K562 (cell line): ENCODE results near the gene CSNK1D. TPM values are rescaled to one million over a fixed set of nuclear protein-coding genes. Genes with fewer than 3 reads are reported as not detected.

Experiments
- E2F3 ChIP-seq: fragments of 250-450 bp; sonication (Bioruptor Pico); IDR thresholded peaks from 2 replicates; pipeline ENCODE4 v1.4.0; 2020; ENCODE audit warnings: mild to moderate bottlenecking
- HDAC3 ChIP-seq: fragments of 450-650 bp; IDR thresholded peaks from 2 replicates; pipeline ENCODE4 v1.6.1; 2018; ENCODE audit warnings: borderline replicate concordance, mild to moderate bottlenecking, moderate library complexity; ENCODE audit not compliant: partially characterized antibody
- HDAC6 ChIP-seq: IDR thresholded peaks from 2 replicates; pipeline ENCODE4 v1.6.1; 2012; ENCODE audit warnings: low read depth, mild to moderate bottlenecking, control low read depth, inconsistent platforms, low read length, moderate library complexity
- JUND ChIP-seq, 2 experiments: IDR thresholded peaks; 2 replicates in 1 of 2; 3 replicates in 1 of 2; pipeline ENCODE4 v1.6.1; 2011; ENCODE audit warnings: borderline replicate concordance in 2 of 2, low read depth in 2 of 2, low read length in 2 of 2, improper control_type of control experiment in 1 of 2, missing biosample characterization in 1 of 2, missing genetic modification characterization in 1 of 2, missing genetic modification reagents in 1 of 2
- KDM4B ChIP-seq, 2 experiments: fragments of 450-650 bp in 1 of 2; sonication (generic) in 1 of 2; IDR thresholded peaks; 2 replicates each; pipeline ENCODE4 v1.6.1; 2016 to 2017; ENCODE audit warnings: borderline replicate concordance in 2 of 2, antibody characterized with exemption in 1 of 2, low read depth in 1 of 2, mild to moderate bottlenecking in 1 of 2
- KLF1 ChIP-seq: fragments of 450-650 bp; IDR thresholded peaks from 2 replicates; pipeline ENCODE4 v1.6.1; 2016; ENCODE audit warnings: missing genetic modification characterization, missing compliant biosample characterization
- MEF2A ChIP-seq: IDR thresholded peaks from 2 replicates; pipeline ENCODE4 v1.6.1; 2011; ENCODE audit warnings: low read depth, mild to moderate bottlenecking, low read length, moderate library complexity; ENCODE audit not compliant: control insufficient read depth
- MEF2D ChIP-seq: conservative IDR thresholded peaks from 2 replicates; pipeline ENCODE4 v1.6.1; 2016; ENCODE audit warnings: low read depth, missing genetic modification characterization, missing compliant biosample characterization
- MTA1 ChIP-seq: fragments of 450-650 bp; IDR thresholded peaks from 2 replicates; pipeline ENCODE4 v1.6.1; 2017; ENCODE audit warnings: borderline replicate concordance
- MTA2 ChIP-seq: fragments of 450-650 bp; IDR thresholded peaks from 2 replicates; pipeline ENCODE4 v1.6.1; 2016; ENCODE audit warnings: low read depth
- NFXL1 ChIP-seq: fragments of 450-650 bp; formaldehyde crosslinking; IDR thresholded peaks from 2 replicates; pipeline ENCODE4 v1.4.0; 2021; ENCODE audit warnings: mild to moderate bottlenecking
- PCBP2 ChIP-seq: fragments of 200-400 bp; formaldehyde crosslinking; IDR thresholded peaks from 2 replicates; pipeline ENCODE4 v1.6.1; 2018; ENCODE audit warnings: low read length, low read depth, mild to moderate bottlenecking, moderate library complexity; ENCODE audit not compliant: poor library complexity, severe bottlenecking
- POLR2AphosphoS5 ChIP-seq: IDR thresholded peaks from 2 replicates; pipeline ENCODE4 v1.6.1; 2011; ENCODE audit warnings: mild to moderate bottlenecking, low read depth, low read length, moderate library complexity; ENCODE audit not compliant: control insufficient read depth, insufficient read depth
- PURB ChIP-seq: sonication (generic); formaldehyde crosslinking; IDR thresholded peaks from 2 replicates; pipeline ENCODE4 v1.9.0; 2021; ENCODE audit warnings: low read depth, mild to moderate bottlenecking, missing genetic modification reagents
- RFX7 ChIP-seq: fragments of 250-450 bp; sonication (Bioruptor Pico); IDR thresholded peaks from 2 replicates; pipeline ENCODE4 v1.5.1; 2021; ENCODE audit warnings: mild to moderate bottlenecking
- SAFB ChIP-seq: fragments of 200-400 bp; formaldehyde crosslinking; IDR thresholded peaks from 2 replicates; pipeline ENCODE4 v1.6.1; 2017; ENCODE audit warnings: low read depth, low read length, borderline replicate concordance
- SMARCA5 ChIP-seq: fragments of 450-650 bp; IDR thresholded peaks from 2 replicates; pipeline ENCODE4 v1.6.1; 2016
- SMC3 ChIP-seq: conservative IDR thresholded peaks from 2 replicates; pipeline ENCODE4 v1.6.1; 2011; ENCODE audit warnings: low read depth, low read length, improper control_type of control experiment; ENCODE audit not compliant: insufficient read depth
- TCF7 ChIP-seq: sonication (generic); IDR thresholded peaks from 2 replicates; pipeline ENCODE4 v1.6.1; 2016; ENCODE audit warnings: antibody characterized with exemption, borderline replicate concordance
- TEAD2 ChIP-seq: fragments of 450-650 bp; IDR thresholded peaks from 2 replicates; pipeline ENCODE4 v1.6.1; 2016; ENCODE audit warnings: missing genetic modification characterization, control low read depth, missing compliant biosample characterization
- TGIF2 ChIP-seq: sonication (generic); formaldehyde crosslinking; IDR thresholded peaks from 2 replicates; pipeline ENCODE4 v1.8.1; 2022; ENCODE audit warnings: mild to moderate bottlenecking, missing genetic modification reagents, moderate library complexity
- ZNF239 ChIP-seq: fragments of 250-450 bp; sonication (Bioruptor Pico); IDR thresholded peaks from 2 replicates; pipeline ENCODE4 v1.4.0; 2020; ENCODE audit warnings: mild to moderate bottlenecking
- ZNF830 ChIP-seq: fragments of 250-450 bp; sonication (Bioruptor Pico); IDR thresholded peaks from 2 replicates; pipeline ENCODE4 v1.5.0; 2021; ENCODE audit warnings: mild to moderate bottlenecking
- ZZZ3 ChIP-seq: fragments of 450-650 bp; IDR thresholded peaks from 2 replicates; pipeline ENCODE4 v1.6.1; 2016; ENCODE audit warnings: antibody characterized with exemption, mild to moderate bottlenecking, moderate library complexity
- polyA plus RNA-seq, 8 experiments: library from polyadenylated mRNA; depleted of rRNA in 4 of 8; stranded (reverse) in 5 of 8; unstranded in 3 of 8; fragments of >200 nt; fragmentation: Nextera tagmentation in 2 of 8; fragmentation: Illumina TruSeq in 1 of 8; extraction: Ambion mirVana in 2 of 8; extraction: Trizol in 1 of 8; gene quantifications; 2 replicates each; pipeline versions ENCODE4 v1.2.1 to v1.2.3, GENCODE V29; 2011 to 2014; ENCODE audit warnings: inconsistent platforms in 1 of 8, missing spikeins in 1 of 8
- total RNA-seq, 7 experiments: library from RNA; depleted of rRNA in 6 of 7; stranded (reverse); fragments of >200 nt in 6 of 7; fragmentation: Illumina TruSeq in 2 of 7; extraction: Trizol in 2 of 7; gene quantifications; 2 replicates each; pipeline versions ENCODE4 v1.2.1 to v1.2.3, GENCODE V29; 2011 to 2021; ENCODE audit warnings: low replicate concordance in 1 of 7
- TF ChIP-seq, protein P1 (sequence below): sonication (generic); IDR thresholded peaks from 2 replicates; pipeline ENCODE4 v1.6.1; 2016
- TF ChIP-seq, protein P2 (sequence below): fragments of 450-650 bp; IDR thresholded peaks from 2 replicates; pipeline ENCODE4 v1.7.0; 2016; ENCODE audit warnings: borderline replicate concordance

CSNK1D gene
- total and polyA plus RNA-seq, 9 of the 15 experiments (the other 6 are each of a cell fraction or from before 2014, with no cell fraction given) = 6.5 to 133 (median 41.3) TPM

DNA sequence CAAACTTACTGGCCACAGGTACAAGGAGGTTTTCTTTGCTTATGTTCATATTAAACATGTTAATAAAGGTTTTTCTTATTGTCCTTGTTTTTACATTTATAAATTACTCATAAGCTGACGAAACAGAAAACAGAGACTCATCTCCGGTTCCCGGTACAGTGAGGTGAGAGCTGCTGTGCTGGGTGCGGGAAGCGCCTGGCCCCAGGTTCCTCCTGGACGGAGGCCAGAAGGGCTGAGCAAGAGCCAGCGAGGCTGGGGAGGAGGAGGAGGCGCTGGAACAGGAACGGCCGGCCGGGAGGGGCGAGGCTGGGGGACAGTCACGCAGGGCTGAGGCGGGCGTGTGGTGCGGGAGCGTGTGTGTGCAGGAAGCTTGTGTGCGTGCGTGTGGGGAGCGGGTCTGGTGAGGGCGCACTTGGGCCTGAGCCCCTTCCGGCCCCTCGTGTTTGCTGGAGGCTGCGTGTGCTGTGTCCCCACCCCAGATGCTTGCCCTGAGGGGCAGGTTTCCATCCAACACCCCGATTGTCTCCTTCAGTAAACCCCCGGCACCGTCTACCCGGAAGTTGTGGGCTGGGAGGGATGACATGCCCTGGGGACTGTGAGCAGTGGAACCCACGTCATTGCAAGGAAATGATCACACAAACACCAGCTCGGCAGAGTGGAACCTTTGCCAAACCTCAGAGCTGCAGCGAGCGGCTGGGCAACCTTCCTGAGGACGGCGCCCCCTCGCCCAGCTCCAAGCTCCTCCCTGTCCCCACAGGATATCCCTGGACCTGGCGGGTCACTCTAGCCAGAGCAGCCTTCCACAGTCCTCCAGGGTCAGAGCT, 24.4 kb upstream of the CSNK1D start (continued):
- TF ChIP-seq KDM4B (IDR thresholded peaks at IDR 0.05; ENCODE audit: borderline replicate concordance in 2 of 2, low read depth in 1 of 2) (no peak), POLR2AphosphoS5 (no peak), MEF2A (no peak), RFX7 (CRISPR knock-in tag) (no peak), PCBP2 (no peak), SAFB (0 out of 2 replicates have a peak, but pooled peaks have one; percentile 48), MTA2 (no peak), TGIF2 (no peak), NFXL1 (no peak), PURB (CRISPR knock-in tag) (no peak), HDAC3 (no peak), ZZZ3 (no peak), SMARCA5 (0 out of 2 replicates have a peak, but pooled peaks have one; percentile 25), TEAD2 (tag) (no peak), E2F3 (CRISPR knock-in tag) (0 out of 2 replicates have a peak, but pooled peaks have one; percentile 49), HDAC6 (no peak), JUND (IDR thresholded peaks at IDR 0.05; ENCODE audit: borderline replicate concordance, low read depth, low read length) (no peak), JUND (tag; IDR thresholded peaks at IDR 0.05; ENCODE audit: borderline replicate concordance, low read depth, low read length) (no peak; the same call in 1 of the 3 replicates), MEF2D (tag) (no peak), ZNF830 (no peak), ZNF239 (CRISPR knock-in tag) (no peak), TCF7 (no peak), SMC3 (no peak), MTA1 (peak; percentile 82), KLF1 (tag) (no peak)
- TF ChIP-seq, protein P1, sequence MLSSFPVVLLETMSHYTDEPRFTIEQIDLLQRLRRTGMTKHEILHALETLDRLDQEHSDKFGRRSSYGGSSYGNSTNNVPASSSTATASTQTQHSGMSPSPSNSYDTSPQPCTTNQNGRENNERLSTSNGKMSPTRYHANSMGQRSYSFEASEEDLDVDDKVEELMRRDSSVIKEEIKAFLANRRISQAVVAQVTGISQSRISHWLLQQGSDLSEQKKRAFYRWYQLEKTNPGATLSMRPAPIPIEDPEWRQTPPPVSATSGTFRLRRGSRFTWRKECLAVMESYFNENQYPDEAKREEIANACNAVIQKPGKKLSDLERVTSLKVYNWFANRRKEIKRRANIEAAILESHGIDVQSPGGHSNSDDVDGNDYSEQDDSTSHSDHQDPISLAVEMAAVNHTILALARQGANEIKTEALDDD = no peak
- TF ChIP-seq, protein P2, sequence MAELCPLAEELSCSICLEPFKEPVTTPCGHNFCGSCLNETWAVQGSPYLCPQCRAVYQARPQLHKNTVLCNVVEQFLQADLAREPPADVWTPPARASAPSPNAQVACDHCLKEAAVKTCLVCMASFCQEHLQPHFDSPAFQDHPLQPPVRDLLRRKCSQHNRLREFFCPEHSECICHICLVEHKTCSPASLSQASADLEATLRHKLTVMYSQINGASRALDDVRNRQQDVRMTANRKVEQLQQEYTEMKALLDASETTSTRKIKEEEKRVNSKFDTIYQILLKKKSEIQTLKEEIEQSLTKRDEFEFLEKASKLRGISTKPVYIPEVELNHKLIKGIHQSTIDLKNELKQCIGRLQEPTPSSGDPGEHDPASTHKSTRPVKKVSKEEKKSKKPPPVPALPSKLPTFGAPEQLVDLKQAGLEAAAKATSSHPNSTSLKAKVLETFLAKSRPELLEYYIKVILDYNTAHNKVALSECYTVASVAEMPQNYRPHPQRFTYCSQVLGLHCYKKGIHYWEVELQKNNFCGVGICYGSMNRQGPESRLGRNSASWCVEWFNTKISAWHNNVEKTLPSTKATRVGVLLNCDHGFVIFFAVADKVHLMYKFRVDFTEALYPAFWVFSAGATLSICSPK = no peak
